Pancreas (tissue), 10 donors: Measurements from ENCODE around the gene ACADVL. TPM values are rescaled to one million over a fixed set of nuclear protein-coding genes. Genes with fewer than 3 reads are reported as not detected.

ENCODE experiments used
- ATAC-seq, 4 donors: fragments of 200-7000 bp; cut with Tn5 transposase; one replicate each; pipeline versions ENCODE4 v1.8.0 to v1.9.1; 2020; ENCODE audit warnings: mild to moderate bottlenecking in 4 of 4, moderate library complexity in 4 of 4
- DNase-seq, 6 donors: peaks; one replicate each; pipeline ENCODE4 v3.0.0-alpha.2; 2020
- FAIRE-seq: peaks from 2 replicates; lab custom pipeline; 2012; peaks lifted over from hg19 to GRCh38; lab: Jason Lieb, UNC
- H3K27ac ChIP-seq, 4 donors: fragments of 200-600 bp; sonication (generic); 1 replicate in 3 of 4; 2 replicates in 1 of 4; pipeline versions ENCODE4 v1.5.0 to v1.8.0; 2020
- H3K27me3 ChIP-seq, 4 donors: fragments of 200-600 bp; one replicate each; pipeline ENCODE4 v1.8.0; 2021
- H3K36me3 ChIP-seq, 3 donors: fragments of 200-600 bp; sonication (generic) in 1 of 3; one replicate each; pipeline versions ENCODE4 v1.5.0 to v1.8.0; 2020 to 2021
- H3K4me1 ChIP-seq, 3 donors: fragments of 200-600 bp; one replicate each; pipeline ENCODE4 v1.8.0; 2021
- H3K4me3 ChIP-seq, 4 donors: fragments of 200-600 bp; sonication (generic) in 2 of 4; one replicate each; pipeline versions ENCODE4 v1.5.0 to v1.8.0; 2020 to 2021
- H3K9me3 ChIP-seq, 4 donors: fragments of 200-600 bp; one replicate each; pipeline ENCODE4 v1.8.0; 2021
- WGBS, 2 donors: extraction: QIAGEN DNeasy Blood & Tissue Kit; methylation state at CpG; one replicate each; pipeline ENCODE4 v1.1.7; 2013; 5-methylcytosine and 5-hydroxymethylcytosine counted together
- intact Hi-C, 3 donors: fragments of 100-400 bp; cut with DNase I; formaldehyde crosslinking; loops; one replicate each; pipeline versions ENCODE4 v1.11.1 to v1.14.2; 2022
- polyA plus RNA-seq, 2 donors: library from polyadenylated mRNA; stranded (reverse); fragments of 200-250 nt; gene quantifications; one replicate each; pipeline ENCODE4 v1.2.3, GENCODE V29; 2013
- total RNA-seq, 6 donors: library from RNA; stranded (reverse); fragmentation: NEBNext Ultra II Directional in 4 of 6; extraction: Animal tissue kit (Norgen Biotek cat#: 25700) in 4 of 6; gene quantifications; one replicate each; pipeline versions ENCODE4 v1.2.1 to v1.2.4, GENCODE V29; 2021 to 2023
- TF ChIP-seq, protein P1 (sequence below), 4 donors: fragments of 200-600 bp; sonication (generic) in 3 of 4; IDR thresholded peaks; one replicate each; pipeline versions ENCODE4 v1.5.0 to v1.8.0; 2021; ENCODE audit warnings: antibody characterized with exemption in 4 of 4
- donor health status: healthy with polysubstance abuse.
- donor health status: DM: no; HTN: no; CAD: no; lungs with moderate emphysema.
- donor health status: DM: no; HTN: no; CAD: no.
- donor health status: control.
- donor health status: control.
- donor health status: Bipolar disorder and iron deficiency.
- donor health status: DM: yes; HTN: yes; CAD: no.
- donor health status: DM: no; HTN: no; CAD: no.
- donor health status: DM: no; HTN: no; CAD: no.
- donor health status: DM: yes; HTN: yes; CAD: no.

Gene ACADVL
- total and polyA plus RNA-seq, 8 donors: 447 to 3,251 (median 629) TPM

DNA sequence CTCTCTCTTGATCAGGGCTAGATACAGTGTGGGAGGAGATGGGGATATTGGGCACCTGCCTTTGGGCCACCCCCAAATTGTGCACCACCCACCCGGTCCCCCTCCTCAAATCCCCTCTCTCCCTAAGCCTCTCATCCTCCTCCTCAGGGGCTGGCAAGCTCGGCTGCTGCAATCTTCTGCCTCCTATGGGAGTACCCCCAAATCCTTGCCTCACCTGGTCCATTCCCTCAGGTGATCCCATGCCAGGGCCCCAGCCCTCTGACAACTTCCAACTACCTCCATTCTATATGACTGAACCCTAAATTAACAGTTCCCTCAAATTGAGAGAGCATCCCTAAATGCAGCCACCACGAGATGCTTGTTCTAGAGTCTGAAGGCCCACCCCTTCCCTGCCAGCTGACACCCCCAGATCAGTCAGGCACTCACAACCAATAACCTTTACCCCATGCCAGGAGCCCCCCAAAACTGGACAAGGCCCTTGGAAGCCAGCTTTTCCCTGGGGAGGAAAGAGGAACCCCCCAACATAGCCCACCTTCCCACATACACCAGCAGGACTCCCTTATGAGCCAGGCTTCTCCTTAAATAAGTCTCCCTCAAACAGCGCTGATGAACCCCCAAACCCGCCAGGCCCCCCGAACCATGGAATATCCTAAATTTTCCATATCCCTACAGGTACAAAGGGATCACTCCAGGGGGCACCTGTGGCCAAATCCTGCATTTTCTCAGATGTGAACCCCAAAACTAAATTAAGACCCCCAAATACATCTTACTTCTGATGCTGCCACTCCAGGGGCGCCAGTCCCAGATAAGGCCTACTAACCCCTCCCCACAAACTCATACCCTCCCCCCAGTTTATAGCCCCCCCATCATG is 3.3 kb upstream of the ACADVL start:
- H3K4me3 ChIP-seq: peak overlapping the region in 1 of 4 donors; percentile 32
- peaks cover 4 to 15% (median 8%) of the 10 kb centered on the region in 3 donors for H3K4me1 ChIP-seq
- peak in 2 of 6 donors; percentile 36 to 50 for DNase-seq
- H3K36me3 ChIP-seq: peaks cover 0 to 5% (median 0%) of the 10 kb centered on the region in 3 donors
- intact Hi-C loops: no loop called here
- TF ChIP-seq, protein P1, sequence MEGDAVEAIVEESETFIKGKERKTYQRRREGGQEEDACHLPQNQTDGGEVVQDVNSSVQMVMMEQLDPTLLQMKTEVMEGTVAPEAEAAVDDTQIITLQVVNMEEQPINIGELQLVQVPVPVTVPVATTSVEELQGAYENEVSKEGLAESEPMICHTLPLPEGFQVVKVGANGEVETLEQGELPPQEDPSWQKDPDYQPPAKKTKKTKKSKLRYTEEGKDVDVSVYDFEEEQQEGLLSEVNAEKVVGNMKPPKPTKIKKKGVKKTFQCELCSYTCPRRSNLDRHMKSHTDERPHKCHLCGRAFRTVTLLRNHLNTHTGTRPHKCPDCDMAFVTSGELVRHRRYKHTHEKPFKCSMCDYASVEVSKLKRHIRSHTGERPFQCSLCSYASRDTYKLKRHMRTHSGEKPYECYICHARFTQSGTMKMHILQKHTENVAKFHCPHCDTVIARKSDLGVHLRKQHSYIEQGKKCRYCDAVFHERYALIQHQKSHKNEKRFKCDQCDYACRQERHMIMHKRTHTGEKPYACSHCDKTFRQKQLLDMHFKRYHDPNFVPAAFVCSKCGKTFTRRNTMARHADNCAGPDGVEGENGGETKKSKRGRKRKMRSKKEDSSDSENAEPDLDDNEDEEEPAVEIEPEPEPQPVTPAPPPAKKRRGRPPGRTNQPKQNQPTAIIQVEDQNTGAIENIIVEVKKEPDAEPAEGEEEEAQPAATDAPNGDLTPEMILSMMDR (IDR thresholded peaks at IDR 0.05): no peak
- WGBS, 2 donors: 36 to 43% methylated on average over 7 of the region's 7 CpGs
- H3K27me3 ChIP-seq: no peaks in the 10 kb centered on the region
- no peaks in the 10 kb centered on the region for H3K9me3 ChIP-seq
- no peak for FAIRE-seq
- peak overlapping the region in 1 of 4 donors; percentile 17 for H3K27ac ChIP-seq
- ATAC-seq: no peak

DNA sequence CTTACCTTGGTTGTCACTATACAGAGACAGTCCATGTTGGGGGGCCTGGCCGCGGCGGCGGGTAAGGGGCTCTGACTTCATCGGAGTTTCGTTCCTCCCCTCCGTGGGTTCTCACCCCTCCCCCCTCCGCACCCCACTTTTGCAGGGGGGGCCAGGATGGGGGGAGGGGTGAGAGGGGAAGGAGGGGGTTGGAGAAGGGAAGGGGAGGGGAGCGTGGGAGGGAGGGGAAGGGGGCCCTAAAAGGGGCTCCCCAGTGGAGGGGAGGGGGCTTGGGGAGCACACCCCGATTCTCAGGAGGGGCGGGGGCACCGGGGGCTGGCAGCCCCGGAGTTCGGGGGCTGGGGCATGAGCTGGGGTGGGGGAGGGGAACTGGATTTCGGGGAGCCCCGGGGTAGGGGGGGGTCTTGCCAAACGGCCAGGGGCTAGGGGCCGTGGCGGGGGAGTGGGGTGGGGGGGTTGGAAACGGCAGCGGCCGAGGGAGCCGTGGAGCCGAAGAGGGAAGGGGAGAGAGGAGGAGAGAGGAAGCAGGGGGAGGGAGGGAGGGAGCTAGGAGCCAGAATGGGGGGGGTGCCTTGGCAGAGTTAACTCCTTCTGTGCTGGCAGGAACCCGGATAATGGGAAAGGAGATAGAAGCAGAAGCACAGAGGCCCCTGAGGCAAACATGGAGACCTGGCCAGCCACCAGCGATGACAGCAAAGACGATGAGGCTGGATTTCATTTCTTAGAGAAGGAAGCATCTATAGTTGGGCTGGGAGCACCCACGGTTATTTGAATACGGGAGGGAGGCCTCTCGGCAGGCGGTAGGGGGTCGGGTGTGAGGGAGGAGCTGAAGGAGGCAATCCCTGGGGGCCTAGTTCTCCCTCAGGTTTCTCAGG is 2.4 kb upstream of the ACADVL start:
- H3K4me3 ChIP-seq: peak overlapping the region in 1 of 4 donors; percentile 32
- peaks cover 12 to 24% (median 14%) of the 10 kb centered on the region in 3 donors for H3K4me1 ChIP-seq
- no peak for ATAC-seq
- H3K36me3 ChIP-seq: peaks cover 2 to 12% (median 2%) of the 10 kb centered on the region in 3 donors
- intact Hi-C loops: no loop called here
- peak in 4 of 6 donors; percentile 45 to 74 (median 60) for DNase-seq
- WGBS, 2 donors: 8 to 9% methylated on average over 31 to 32 of the region's 32 CpGs
- no peaks in the 10 kb centered on the region for H3K27me3 ChIP-seq
- TF ChIP-seq, protein P1 (IDR thresholded peaks at IDR 0.05): no peak
- no peaks in the 10 kb centered on the region for H3K9me3 ChIP-seq
- peak overlapping the region in 1 of 4 donors; percentile 44 for H3K27ac ChIP-seq
- no peak for FAIRE-seq

DNA sequence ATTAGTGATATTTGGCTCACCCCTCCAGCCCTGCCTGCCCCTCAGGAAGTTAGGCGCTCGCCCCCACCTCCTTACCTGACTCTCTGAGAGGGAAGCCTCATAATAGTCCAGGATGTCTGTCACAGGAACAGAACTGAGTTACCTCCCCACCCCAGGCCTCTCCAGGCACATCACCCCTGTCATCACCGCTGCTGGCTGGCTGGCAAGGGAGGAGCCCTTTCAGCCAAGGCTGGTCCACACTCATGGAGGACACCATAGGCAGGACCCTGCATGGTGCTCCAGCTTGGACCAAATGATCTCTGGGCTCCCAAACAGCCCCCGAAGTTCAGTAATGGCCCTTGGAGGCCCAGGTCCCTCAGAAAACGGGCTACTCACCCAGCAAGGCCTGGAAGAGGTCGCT is 1.6 kb upstream of the ACADVL start:
- WGBS, 2 donors: 66 to 73% methylated on average over 6 of the region's 6 CpGs
- DNase-seq: peak in 2 of 6 donors; percentile 46 to 55
- intact Hi-C loops: no loop called here
- H3K4me3 ChIP-seq: no peak overlapping the region
- H3K36me3 ChIP-seq: peaks cover 7 to 20% (median 10%) of the 10 kb centered on the region in 3 donors
- TF ChIP-seq, protein P1 (IDR thresholded peaks at IDR 0.05): no peak
- H3K9me3 ChIP-seq: no peaks in the 10 kb centered on the region
- no peak for ATAC-seq
- H3K4me1 ChIP-seq: peaks cover 12 to 25% (median 14%) of the 10 kb centered on the region in 3 donors
- peak overlapping the region in 1 of 4 donors; percentile 44 for H3K27ac ChIP-seq
- no peak for FAIRE-seq
- H3K27me3 ChIP-seq: no peaks in the 10 kb centered on the region

DNA sequence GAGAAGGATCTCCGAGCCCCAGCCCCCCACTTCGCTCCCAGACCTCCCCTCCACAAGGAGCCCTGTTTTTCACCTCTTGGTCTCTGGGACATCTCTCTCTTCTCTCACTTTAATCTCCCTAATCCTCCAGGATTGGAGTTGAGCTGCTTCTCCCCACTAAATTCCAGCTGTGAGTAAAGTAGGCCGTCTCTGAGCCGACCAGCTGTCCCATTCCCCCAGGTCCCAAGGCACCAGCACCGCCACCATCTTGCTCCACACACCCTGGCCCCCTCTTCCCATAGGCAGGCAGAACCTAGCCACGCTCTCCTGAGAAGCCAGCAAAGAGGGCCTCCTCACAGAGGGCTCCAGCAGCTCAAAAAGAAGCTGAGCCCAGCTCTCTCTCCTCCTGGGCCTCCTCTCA is 980 bp upstream of the ACADVL start:
- FAIRE-seq: no peak
- Histone ChIP-seq H3K9me3 (no peaks in the 10 kb centered on the region), H3K36me3 (peaks cover 11 to 26% (median 16%) of the 10 kb centered on the region in 3 donors), H3K4me3 (no peak overlapping the region), H3K27me3 (no peaks in the 10 kb centered on the region), H3K27ac (no peak overlapping the region), H3K4me1 (peaks cover 12 to 25% (median 14%) of the 10 kb centered on the region in 3 donors)
- WGBS, 2 donors: 76 to 95% methylated on average over 5 to 6 of the region's 6 CpGs
- peak in 2 of 6 donors; percentile 38 to 48 for DNase-seq
- intact Hi-C loops: no loop called here
- no peak for ATAC-seq
- TF ChIP-seq, protein P1 (IDR thresholded peaks at IDR 0.05): no peak
